GM12892 (cell line): ENCODE data around the gene DNAH10.

Source experiments
- POLR2A ChIP-seq: IDR thresholded peaks from 2 replicates; pipeline ENCODE4 v1.6.1; 2011; ENCODE audit warnings: low read depth, low read length, control low read depth
- POLR2AphosphoS5 ChIP-seq: IDR thresholded peaks from 2 replicates; pipeline ENCODE4 v1.6.1; 2011; ENCODE audit warnings: low read depth, low read length, control low read depth
- TAF1 ChIP-seq: IDR thresholded peaks from 2 replicates; pipeline ENCODE4 v1.6.1; 2011; ENCODE audit warnings: low read depth, mild to moderate bottlenecking, control low read depth, low read length, borderline replicate concordance

DNA sequence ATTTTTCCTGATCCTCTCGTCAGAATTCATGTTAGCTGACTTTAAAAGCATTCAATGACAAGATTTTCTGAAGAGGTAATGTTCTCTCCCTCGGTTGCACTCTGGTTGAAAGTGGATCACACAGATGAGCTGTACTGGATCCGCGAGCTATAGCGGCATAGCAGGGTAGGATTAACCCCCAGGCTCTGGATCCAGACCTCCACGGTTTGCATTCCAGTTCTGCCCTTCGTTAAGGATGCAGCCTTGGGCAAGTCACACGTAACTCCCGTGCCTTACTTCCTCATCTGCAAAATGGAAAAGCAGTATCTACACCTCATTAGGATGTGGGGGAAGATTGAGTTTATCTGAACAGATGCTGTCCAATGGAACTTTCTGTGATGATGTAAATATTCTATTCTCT lies 196.8 kb downstream of the DNAH10 start:
- TF ChIP-seq POLR2A (no peak), POLR2AphosphoS5 (no peak), TAF1 (no peak)
